Activated T-helper 1 cell treated with anti-CD3 and anti-CD28 coated beads, Interleukin-12 subunit alpha, Interleukin-12 subunit beta, Interleukin-2, Interleukin-4 antibody, amounts not matched to agents 30 ng/mL and 10 ng/mL and 1 ng/mL, durations not matched to agents 14 hours and 24 hours and 36 hours (primary cell): ENCODE data around the gene AGBL2. TPM values are rescaled to one million over a fixed set of nuclear protein-coding genes. Genes with fewer than 3 reads are reported as not detected.
"Not testable (repeated sequence)": the region's sequence is repeated elsewhere in the genome, so short reads cannot be mapped to it uniquely, and the experiment has no call there.

Source experiments
- DNase-seq: peaks from one replicate; pipeline ENCODE4 v3.0.0; 2021; ENCODE audit warnings: low spot score
- H3K27ac Mint-ChIP-seq: one replicate; pipeline ENCODE4 v1.8.0; 2021; ENCODE audit warnings: mild to moderate bottlenecking, mixed read lengths
- H3K27me3 Mint-ChIP-seq: one replicate; pipeline ENCODE4 v1.8.0; 2022; ENCODE audit warnings: mild to moderate bottlenecking, moderate library complexity, mixed read lengths; ENCODE audit not compliant: insufficient read depth
- H3K36me3 Mint-ChIP-seq: one replicate; pipeline ENCODE4 v1.8.0; 2021; ENCODE audit warnings: low read depth, mixed read lengths
- H3K4me1 Mint-ChIP-seq: one replicate; pipeline ENCODE4 v1.8.0; 2021; ENCODE audit warnings: low read depth, mixed read lengths
- H3K4me3 Mint-ChIP-seq: one replicate; pipeline ENCODE4 v1.8.0; 2021; ENCODE audit warnings: mild to moderate bottlenecking, moderate library complexity, mixed read lengths
- H3K9me3 Mint-ChIP-seq: one replicate; pipeline ENCODE4 v1.8.0; 2021; ENCODE audit warnings: mixed read lengths
- intact Hi-C: fragments of 100-400 bp; cut with micrococcal nuclease; formaldehyde crosslinking; loops from one replicate; pipeline ENCODE4 v1.15.1; 2024
- total RNA-seq: library from RNA; stranded (reverse); gene quantifications from 2 replicates; pipeline ENCODE4 v1.2.3, GENCODE V29; 2022

Gene AGBL2
- total RNA-seq, 1 donor from 2014 or later: 5.5 TPM

DNA sequence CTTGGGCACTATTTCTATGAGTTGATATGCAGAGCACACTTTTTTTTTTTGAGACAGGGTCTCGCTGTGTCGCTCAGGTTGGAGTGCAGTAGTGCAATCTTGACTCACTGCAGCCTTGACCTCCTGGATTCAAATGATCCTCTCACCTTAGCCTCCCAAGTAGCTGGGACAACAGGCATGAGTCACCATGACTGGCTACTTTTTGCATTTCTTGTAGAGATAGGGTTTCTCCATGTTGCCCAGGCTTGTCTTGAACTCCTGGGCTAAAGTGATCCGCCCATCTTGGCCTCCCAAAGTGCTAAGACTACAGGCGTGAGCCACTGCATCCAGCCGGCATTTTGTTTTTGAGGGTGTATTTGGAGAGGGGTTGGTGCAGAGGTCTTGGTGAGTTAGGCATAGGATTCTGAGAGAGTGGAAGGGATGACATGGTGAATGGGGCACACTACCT, 42.9 kb downstream of the AGBL2 start:
- no peaks in the 10 kb centered on the region for H3K36me3 Mint-ChIP-seq
- no peaks in the 10 kb centered on the region for H3K4me1 Mint-ChIP-seq
- no peaks in the 10 kb centered on the region for H3K27me3 Mint-ChIP-seq
- no peak overlapping the region for H3K27ac Mint-ChIP-seq
- no peaks in the 10 kb centered on the region for H3K9me3 Mint-ChIP-seq
- H3K4me3 Mint-ChIP-seq: no peak overlapping the region
- DNase-seq: no peak
- intact Hi-C loops: no loop called here

DNA sequence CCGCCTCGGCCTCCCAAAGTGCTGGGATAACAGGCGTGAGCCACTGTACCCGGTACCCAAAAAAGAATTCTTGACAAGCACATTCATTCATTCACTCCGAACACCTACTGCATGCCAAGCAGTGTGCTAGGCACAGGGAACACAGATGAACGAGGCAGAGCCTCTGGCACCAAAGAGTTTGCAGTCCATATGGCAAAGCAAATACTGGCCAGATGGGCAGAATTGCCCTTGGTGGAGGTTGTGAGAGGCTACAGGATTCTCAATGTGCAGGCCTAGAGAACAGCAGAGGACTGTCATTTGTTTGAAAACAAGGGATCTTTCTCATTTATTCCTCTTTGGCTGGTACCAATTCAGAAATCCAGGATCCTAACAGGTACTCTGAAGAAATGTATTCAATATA, 45.3 kb downstream of the AGBL2 start:
- Mint-ChIP-seq H3K4me1 (no peaks in the 10 kb centered on the region), H3K9me3 (no peaks in the 10 kb centered on the region), H3K4me3 (no peak overlapping the region), H3K27me3 (no peaks in the 10 kb centered on the region), H3K36me3 (no peaks in the 10 kb centered on the region), H3K27ac (no peak overlapping the region)
- intact Hi-C loops: no loop called here
- DNase-seq: no peak

DNA sequence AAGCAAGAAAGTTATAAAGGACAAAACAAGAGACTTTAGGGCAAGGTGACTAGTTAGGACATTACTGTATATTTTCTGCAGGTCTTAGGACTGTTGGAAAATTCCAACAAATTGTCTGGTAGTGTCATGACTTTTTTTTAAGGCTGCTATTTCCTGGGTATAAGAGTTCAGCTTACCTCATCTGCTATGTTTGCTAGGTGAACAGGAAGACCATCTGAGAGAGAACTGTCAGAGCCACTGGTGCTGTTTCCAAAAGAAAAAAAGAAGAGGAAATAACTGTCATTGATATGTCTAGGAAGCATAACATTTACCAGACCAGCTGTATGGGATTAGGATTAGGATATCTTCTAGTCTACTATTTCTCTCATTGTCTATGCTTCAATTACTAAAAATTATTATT, 46.5 kb downstream of the AGBL2 start:
- no peaks in the 10 kb centered on the region for H3K27me3 Mint-ChIP-seq
- intact Hi-C loops: no loop called here
- H3K36me3 Mint-ChIP-seq: no peaks in the 10 kb centered on the region
- H3K9me3 Mint-ChIP-seq: no peaks in the 10 kb centered on the region
- no peaks in the 10 kb centered on the region for H3K4me1 Mint-ChIP-seq
- no peak overlapping the region for H3K27ac Mint-ChIP-seq
- no peak for DNase-seq
- H3K4me3 Mint-ChIP-seq: no peak overlapping the region

DNA sequence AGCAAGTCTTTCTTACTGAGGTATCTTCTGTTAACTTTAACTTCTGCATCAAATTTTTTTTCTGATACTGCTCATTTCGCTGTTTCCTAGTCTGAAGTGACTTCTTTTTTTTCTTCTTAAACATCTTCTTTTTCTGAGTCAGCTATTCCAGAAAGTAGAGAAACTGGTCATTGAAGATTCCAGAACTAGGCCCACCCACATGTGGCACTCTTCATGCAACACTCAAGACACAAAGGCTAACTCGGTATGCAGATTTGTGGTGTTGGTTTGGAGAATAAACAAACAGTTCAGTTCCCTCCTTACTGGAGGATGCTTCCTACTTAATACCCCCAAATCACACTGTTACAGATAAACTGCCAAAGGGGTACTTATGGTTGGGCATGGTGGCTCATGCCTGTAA, 47.6 kb downstream of the AGBL2 start:
- H3K27me3 Mint-ChIP-seq: no peaks in the 10 kb centered on the region
- no peak overlapping the region for H3K27ac Mint-ChIP-seq
- H3K36me3 Mint-ChIP-seq: no peaks in the 10 kb centered on the region
- DNase-seq: no peak
- intact Hi-C loops: no loop called here
- H3K9me3 Mint-ChIP-seq: no peaks in the 10 kb centered on the region
- H3K4me1 Mint-ChIP-seq: peaks cover 6% of the 10 kb centered on the region
- H3K4me3 Mint-ChIP-seq: no peak overlapping the region

DNA sequence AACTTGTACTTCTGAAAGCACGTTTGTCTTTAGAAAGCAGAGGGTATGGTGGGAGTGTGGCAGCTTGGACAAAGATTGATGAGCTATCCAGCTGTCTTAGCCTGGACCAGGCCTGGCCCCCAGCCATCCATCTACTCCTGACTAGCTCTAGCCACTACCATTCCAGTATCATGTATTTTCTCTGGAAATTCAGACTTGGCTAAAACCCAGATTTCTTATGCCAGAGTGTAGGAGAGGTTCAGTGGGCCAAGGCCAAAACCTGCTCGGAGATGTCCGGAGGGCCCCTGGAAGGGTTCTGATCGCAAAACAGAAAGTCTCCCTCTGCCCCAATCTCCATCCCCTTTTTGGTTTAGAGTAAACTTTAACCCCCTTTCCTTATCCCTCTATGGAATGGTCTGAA, 48.0 kb downstream of the AGBL2 start:
- H3K27ac Mint-ChIP-seq: no peak overlapping the region

DNA sequence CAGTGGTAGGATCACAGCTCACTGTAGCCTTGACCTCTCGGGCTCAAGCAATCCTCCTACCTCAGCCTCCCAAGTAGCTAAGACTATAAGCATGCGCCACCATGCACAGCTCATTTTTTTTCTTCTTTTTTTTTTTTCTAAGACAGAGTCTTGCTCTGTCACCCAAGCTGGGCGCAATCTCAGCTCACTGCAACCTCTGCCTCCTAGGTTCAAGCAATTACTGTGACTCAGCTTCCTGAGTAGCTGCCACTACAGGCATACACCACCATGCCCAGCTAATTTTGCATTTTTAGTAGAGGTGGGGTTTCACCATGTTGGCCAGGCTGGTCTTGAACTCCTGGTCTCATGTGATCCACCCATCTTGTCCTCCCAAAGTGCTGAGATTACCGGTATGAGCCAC, 50.2 kb downstream of the AGBL2 start:
- H3K9me3 Mint-ChIP-seq, H3K4me3 Mint-ChIP-seq, H3K27ac Mint-ChIP-seq, intact Hi-C loops, H3K4me1 Mint-ChIP-seq, H3K36me3 Mint-ChIP-seq, DNase-seq, H3K27me3 Mint-ChIP-seq: not testable (repeated sequence)

More for the DNA sequence above, 48.0 kb downstream of the AGBL2 start:
- Mint-ChIP-seq H3K27me3 (no peaks in the 10 kb centered on the region), H3K4me3 (no peak overlapping the region), H3K36me3 (no peaks in the 10 kb centered on the region), H3K4me1 (peaks cover 6% of the 10 kb centered on the region), H3K9me3 (no peaks in the 10 kb centered on the region)
- intact Hi-C loops: no loop called here
- no peak for DNase-seq

DNA sequence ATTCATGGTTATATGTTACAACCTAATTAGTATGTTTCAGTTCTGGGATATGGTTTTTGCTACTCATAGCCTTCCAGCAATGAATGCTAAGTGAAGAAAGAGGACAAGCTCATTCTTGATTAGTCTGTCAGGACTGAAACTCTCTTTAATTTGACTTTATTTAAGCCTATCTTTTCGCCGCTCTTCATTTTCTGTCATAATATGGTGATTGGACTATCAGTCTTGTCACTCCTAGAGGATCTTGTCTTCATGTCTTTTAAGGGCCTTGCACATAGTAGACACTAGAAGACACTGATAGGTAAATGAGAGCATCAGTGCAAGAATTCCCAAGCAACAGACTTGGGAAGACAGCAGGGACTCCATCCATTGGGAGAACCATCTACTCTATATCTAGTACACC, 53.9 kb downstream of the AGBL2 start:
- Mint-ChIP-seq H3K9me3 (no peaks in the 10 kb centered on the region), H3K36me3 (no peaks in the 10 kb centered on the region), H3K27me3 (peaks cover 2% of the 10 kb centered on the region), H3K4me3 (no peak overlapping the region), H3K27ac (no peak overlapping the region), H3K4me1 (peaks cover 6% of the 10 kb centered on the region)
- intact Hi-C loops: no loop called here
- no peak for DNase-seq

DNA sequence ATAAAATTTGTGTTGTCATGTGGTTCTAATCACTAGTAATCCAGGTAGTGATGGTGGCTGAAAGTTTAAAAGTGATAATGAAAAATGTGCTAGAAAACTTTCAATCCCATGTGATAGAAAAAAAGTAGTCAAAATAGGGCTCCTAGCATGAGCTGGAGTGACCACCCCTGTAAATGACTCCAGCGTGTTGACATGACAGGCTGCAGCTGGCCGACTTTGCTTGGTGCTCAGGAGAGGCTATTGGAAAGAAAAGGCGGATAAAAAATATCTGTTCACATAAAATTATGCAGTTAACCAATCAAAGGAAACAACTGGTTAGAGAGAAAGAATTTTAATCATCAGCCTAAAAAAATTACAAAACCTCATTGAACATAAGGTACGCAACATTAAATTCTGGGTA, 55.9 kb downstream of the AGBL2 start:
- H3K9me3 Mint-ChIP-seq: no peaks in the 10 kb centered on the region
- H3K27ac Mint-ChIP-seq: no peak overlapping the region
- H3K36me3 Mint-ChIP-seq: no peaks in the 10 kb centered on the region
- H3K4me3 Mint-ChIP-seq: no peak overlapping the region
- intact Hi-C loops: no loop called here
- no peak for DNase-seq
- H3K27me3 Mint-ChIP-seq: peaks cover 6% of the 10 kb centered on the region
- peaks cover 6% of the 10 kb centered on the region for H3K4me1 Mint-ChIP-seq

DNA sequence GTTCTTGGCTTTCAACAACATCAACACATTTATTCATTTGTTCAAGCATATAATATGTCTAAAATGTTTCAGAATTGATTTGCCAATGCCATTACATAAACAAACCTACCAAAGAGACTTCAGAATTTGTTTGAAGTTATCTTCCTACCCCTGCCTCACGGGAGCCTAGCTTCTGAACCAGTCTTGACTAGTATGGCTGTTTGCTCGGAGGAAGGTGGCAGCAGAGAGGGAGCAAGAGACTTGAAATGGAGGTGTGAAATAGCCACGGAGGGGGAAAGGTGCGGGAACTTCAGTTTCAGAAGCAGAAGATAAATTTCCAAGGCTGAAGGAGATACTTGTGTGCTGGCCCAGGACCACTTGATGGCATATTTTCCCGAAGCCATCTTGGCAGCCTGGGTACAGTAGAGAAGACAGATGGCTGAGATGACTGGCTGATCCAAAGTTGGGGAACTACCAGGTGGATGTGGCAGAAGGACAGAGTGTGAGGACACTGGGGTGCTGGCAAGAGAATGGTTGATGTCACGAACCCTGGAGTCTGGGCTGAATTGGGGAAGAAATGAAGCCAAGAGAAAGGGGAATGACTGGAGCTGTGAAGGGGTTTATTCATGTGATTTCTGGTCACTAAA, 58.8 kb downstream of the AGBL2 start:
- DNase-seq: no peak
- Mint-ChIP-seq H3K36me3 (no peaks in the 10 kb centered on the region), H3K27ac (no peak overlapping the region), H3K4me3 (no peak overlapping the region), H3K4me1 (no peaks in the 10 kb centered on the region), H3K27me3 (peaks cover 8% of the 10 kb centered on the region), H3K9me3 (peaks cover 18% of the 10 kb centered on the region)
- intact Hi-C loops: no loop called here

DNA sequence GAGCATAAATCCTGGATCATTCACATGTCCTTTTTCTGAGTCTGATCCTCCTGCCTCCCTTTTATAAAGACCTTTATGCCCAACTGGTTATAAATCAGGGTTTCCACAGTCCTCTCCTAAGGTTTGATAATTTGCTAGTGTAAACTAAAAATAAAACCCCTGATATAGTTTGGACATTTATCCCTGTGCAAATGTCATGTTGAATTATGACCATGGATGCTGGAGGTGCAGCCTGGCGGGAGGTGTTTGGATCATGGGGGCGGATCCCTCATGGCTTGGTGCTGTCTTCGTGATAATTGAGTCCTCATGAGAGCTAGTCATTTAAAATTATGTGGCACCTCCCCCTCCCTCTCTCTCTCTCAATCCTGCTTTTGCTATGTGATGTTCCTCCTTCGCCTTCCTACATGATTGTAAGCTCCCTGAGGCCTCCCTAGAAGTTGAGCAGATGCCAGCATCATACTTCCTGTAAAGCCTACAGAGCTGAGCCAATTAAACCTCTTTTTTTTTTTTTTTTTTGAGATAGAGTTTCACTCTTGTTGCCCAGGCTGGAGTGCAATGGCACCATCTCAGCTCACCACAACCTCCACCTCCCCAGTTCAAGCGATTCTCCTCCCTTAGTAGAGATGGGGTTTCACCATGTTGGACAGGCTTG, 63.2 kb downstream of the AGBL2 start:
- H3K27ac Mint-ChIP-seq: no peak overlapping the region
- no peak for DNase-seq
- no peaks in the 10 kb centered on the region for H3K4me1 Mint-ChIP-seq
- peaks cover 18% of the 10 kb centered on the region for H3K9me3 Mint-ChIP-seq
- no peak overlapping the region for H3K4me3 Mint-ChIP-seq
- H3K36me3 Mint-ChIP-seq: no peaks in the 10 kb centered on the region
- peaks cover 8% of the 10 kb centered on the region for H3K27me3 Mint-ChIP-seq
- intact Hi-C loops: no loop called here

DNA sequence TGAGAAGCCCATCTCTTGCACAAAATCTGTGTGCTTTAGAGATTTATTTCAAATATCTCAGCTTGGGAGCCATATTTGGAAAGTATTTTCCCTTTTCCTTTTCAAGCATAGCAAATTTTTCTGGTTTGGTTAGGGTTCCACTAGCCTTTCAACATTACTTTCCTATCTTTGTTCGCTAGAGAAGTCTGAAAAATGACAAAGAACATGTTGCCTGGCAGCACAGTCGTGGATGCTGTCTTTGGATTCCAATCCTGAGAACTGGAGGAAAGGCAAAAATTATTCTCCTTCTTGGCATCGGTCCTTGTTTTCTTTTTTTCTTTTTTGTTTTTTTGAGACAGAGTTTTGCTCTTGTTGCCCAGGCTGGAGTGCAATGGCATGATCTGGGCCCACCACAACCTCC, 65.9 kb downstream of the AGBL2 start:
- Mint-ChIP-seq H3K27ac (no peak overlapping the region), H3K27me3 (peaks cover 3% of the 10 kb centered on the region), H3K36me3 (no peaks in the 10 kb centered on the region), H3K4me3 (no peak overlapping the region), H3K4me1 (no peaks in the 10 kb centered on the region), H3K9me3 (peaks cover 18% of the 10 kb centered on the region)
- intact Hi-C loops: no loop called here
- no peak for DNase-seq

DNA sequence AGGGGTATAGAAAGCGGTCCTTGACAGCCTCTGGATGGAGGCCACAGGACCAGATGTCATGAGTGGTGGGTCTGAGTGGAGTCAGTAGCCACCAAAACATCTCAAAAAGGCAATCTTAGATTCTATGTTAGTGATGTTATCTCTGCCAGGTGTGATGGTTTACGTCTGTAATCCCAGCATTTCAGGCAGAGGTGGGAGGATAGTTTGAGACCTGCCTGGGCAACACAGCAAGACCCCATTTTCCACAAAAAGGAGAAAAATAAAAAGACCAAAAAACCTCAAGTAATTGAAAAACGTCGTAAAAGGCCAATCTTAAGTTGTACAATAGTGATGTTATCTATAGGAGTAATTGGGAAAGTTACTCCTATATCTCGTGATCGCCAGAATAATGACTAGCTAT, 69.2 kb downstream of the AGBL2 start:
- H3K9me3 Mint-ChIP-seq: no peaks in the 10 kb centered on the region
- intact Hi-C loops: no loop called here
- H3K27me3 Mint-ChIP-seq: no peaks in the 10 kb centered on the region
- no peak overlapping the region for H3K27ac Mint-ChIP-seq
- H3K4me3 Mint-ChIP-seq: no peak overlapping the region
- DNase-seq: no peak
- H3K4me1 Mint-ChIP-seq: peaks cover 20% of the 10 kb centered on the region
- H3K36me3 Mint-ChIP-seq: peaks cover 4% of the 10 kb centered on the region

DNA sequence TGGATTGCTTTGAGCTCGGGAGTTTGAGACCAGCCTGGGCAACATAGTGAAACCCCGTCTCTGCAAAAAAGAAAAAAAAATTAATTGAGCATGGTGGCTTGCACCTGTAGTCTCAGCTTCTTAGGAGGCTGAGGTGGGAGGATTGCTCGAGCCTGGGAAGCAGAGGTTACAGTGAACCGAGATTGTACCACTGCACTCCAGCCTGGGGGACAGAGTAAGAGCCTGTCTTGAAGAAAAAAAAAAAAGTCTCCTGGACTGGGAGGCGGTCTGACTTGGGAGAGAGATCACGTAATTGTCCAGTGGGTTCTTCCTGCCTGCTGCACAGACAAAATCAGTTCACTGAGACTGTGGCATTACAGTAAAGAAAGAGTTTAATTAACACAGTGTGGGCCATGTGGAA, 69.7 kb downstream of the AGBL2 start:
- no peaks in the 10 kb centered on the region for H3K27me3 Mint-ChIP-seq
- no peak overlapping the region for H3K4me3 Mint-ChIP-seq
- intact Hi-C loops: no loop called here
- H3K36me3 Mint-ChIP-seq: peaks cover 4% of the 10 kb centered on the region
- H3K4me1 Mint-ChIP-seq: peaks cover 22% of the 10 kb centered on the region
- no peak for DNase-seq
- H3K27ac Mint-ChIP-seq: no peak overlapping the region
- no peaks in the 10 kb centered on the region for H3K9me3 Mint-ChIP-seq
